AG04450 (cell line): ENCODE data around the gene MIA3. TPM values are rescaled to one million over a fixed set of nuclear protein-coding genes. Genes with fewer than 3 reads are reported as not detected.

Source experiments
- CTCF ChIA-PET: fragments of 300-600, 350-600 bp; formaldehyde crosslinking; extraction: SDS; loops from one replicate; lab custom pipeline; 2022; ENCODE audit warnings: antibody characterized with exemption, inconsistent platforms; lab: Charles Lee
- POLR2A ChIA-PET: fragments of 350-600 bp; formaldehyde crosslinking; extraction: SDS; loops from one replicate; lab custom pipeline; 2021; ENCODE audit warnings: antibody characterized with exemption, inconsistent platforms; lab: Yijun Ruan, JAX
- DNase-seq: peaks from one replicate; pipeline ENCODE4 v3.0.0-alpha.2; 2011; ENCODE audit warnings: low read depth, low spot score
- H3K27ac ChIP-seq: one replicate; pipeline ENCODE4 v1.5.1; 2012; ENCODE audit warnings: low read depth, low read length, control low read depth
- H3K27me3 ChIP-seq: one replicate; pipeline ENCODE4 v1.6.0; 2012; ENCODE audit warnings: low read length; ENCODE audit not compliant: control insufficient read depth, insufficient read depth
- H3K4me3 ChIP-seq: 2 replicates; pipeline ENCODE4 v1.5.1; 2011; ENCODE audit warnings: mild to moderate bottlenecking, low read depth, low read length, control low read depth
- H3K9me3 ChIP-seq: 2 replicates; pipeline ENCODE4 v1.5.1; 2012; ENCODE audit warnings: low read length; ENCODE audit not compliant: control insufficient read depth, insufficient read depth
- polyA plus RNA-seq: library from polyadenylated mRNA; depleted of rRNA; stranded (reverse); fragments of >200 nt; gene quantifications from 2 replicates; pipeline ENCODE4 v1.2.3, GENCODE V29; 2011; rRNA removed
- TF ChIP-seq, protein P1 (sequence below): IDR thresholded peaks from 2 replicates; pipeline ENCODE4 v1.5.1; 2011; ENCODE audit warnings: low read depth, low read length, control low read depth, inconsistent platforms

The MIA3 gene
- polyA plus RNA-seq, 1 experiment = 53.6 TPM

DNA sequence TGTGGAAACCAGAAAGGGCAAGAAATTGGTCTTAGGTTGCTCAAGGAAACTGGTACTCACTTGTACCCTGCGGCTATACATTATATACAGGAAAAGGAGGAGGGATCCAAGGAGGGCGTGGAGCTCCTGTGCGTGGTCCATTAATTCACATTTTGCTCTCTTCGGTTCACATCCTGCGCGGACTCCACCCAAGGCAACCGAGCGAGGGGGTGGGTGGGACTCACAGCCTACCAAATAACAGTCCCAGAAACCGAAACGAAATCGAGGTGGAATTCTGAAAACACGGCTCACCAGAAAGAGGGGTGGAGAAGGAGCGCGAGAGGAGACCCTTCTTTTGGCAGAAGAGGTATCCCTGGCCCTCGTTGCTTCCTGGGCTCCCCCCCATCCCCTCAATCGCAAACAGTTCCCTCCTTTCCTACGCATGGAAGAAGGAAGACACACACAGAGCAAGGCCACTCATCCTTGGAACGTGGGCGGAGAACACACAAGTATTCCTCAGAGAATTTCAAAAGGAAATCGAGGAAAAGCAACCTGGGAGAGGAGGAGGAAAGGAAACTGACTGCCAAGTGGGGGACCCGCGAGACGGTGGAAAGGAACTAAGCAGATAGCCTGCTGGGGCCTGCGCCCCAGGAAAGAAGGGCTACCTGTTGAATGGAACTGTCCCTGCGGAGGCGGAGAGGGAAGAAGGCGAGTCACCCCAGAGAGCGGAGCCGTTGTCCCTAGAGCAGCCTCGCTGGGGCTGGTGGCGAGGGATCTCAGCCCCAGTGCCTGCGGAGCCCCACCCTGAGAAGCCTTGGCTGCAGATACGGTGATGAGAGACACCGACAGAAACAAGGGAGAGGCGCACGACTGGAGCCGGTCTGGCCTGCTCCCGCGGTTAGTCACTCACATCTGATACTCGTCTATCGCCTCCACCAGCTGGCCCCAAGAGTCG, 93.7 kb downstream of the MIA3 start:
- ChIA-PET CTCF (interaction anchor here (0.6 to 1.1 kb wide), 3 partner anchors 44 to 247 kb away, joined by 3 to 4 read pairs (median 4); no protein-coding TSS in a partner anchor), POLR2A (interaction anchor here (1.5 kb wide), 1 partner anchor 700 kb away, joined by 3 read pairs; no protein-coding TSS in a partner anchor)
- H3K27ac ChIP-seq = peak overlapping the region; percentile 90
- TF ChIP-seq, protein P1, sequence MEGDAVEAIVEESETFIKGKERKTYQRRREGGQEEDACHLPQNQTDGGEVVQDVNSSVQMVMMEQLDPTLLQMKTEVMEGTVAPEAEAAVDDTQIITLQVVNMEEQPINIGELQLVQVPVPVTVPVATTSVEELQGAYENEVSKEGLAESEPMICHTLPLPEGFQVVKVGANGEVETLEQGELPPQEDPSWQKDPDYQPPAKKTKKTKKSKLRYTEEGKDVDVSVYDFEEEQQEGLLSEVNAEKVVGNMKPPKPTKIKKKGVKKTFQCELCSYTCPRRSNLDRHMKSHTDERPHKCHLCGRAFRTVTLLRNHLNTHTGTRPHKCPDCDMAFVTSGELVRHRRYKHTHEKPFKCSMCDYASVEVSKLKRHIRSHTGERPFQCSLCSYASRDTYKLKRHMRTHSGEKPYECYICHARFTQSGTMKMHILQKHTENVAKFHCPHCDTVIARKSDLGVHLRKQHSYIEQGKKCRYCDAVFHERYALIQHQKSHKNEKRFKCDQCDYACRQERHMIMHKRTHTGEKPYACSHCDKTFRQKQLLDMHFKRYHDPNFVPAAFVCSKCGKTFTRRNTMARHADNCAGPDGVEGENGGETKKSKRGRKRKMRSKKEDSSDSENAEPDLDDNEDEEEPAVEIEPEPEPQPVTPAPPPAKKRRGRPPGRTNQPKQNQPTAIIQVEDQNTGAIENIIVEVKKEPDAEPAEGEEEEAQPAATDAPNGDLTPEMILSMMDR = no peak
- DNase-seq = no peak
- H3K9me3 ChIP-seq = peaks cover 2% of the 10 kb centered on the region; the same call in 1 of the 2 replicates
- H3K4me3 ChIP-seq = peak overlapping the region; percentile 99
- H3K27me3 ChIP-seq = no peaks in the 10 kb centered on the region

DNA sequence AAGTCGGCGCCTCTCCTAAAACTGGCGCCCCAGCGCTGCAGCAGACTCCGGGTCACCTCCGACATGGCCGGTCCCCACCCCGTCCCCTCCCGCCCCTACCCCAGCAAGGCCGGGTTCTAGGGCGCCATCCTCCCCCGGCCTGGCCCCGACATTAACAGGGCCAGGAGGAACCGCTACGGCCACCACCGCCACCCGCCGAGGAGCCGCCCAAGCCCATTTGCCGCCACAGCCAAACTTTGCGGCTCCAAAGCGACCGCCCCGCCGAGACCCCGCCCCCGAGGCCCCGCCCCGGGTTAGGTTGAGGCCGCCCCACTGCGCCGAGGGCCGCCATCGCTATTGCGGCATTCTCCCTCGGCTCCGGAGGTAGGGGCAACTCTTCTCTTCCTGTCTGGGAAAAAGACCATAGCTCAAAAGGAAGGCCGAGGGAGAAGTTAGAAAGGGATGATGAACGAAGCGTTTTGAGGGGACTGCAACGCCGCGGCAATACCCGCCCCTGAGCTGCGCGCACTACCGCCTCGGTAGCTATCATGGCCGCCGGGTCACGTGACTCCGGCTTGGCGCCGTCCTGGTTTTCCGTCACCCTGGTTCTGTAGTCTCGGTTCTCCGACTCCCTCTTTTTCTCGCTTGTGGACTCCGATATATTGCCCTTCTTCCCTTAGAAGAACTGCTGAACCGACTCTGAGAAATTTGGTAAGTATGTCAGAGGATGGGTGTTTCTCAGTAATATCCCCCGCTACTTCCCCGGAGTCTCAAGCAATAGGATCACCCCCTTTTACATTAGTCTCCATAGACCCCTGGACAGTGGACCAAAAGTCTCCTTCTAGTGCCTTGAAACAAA, 94.6 kb downstream of the MIA3 start, which contains the start of the genes AIDA and BROX:
Gene AIDA (minus strand): TSS at position 239 of the 838 bp plus-strand sequence. CDS start 174 bp downstream, at position 65.
Gene BROX (plus strand): TSS at position 312 of the 838 bp plus-strand sequence. CDS start 3,136 bp downstream, outside the sequence.
- peak within 1 kb of the TSS; percentile 99 for H3K4me3 ChIP-seq
- H3K9me3 ChIP-seq = peaks cover 2% of the 10 kb centered on the region; the same call in 1 of the 2 replicates
- H3K27ac ChIP-seq = peak within 1 kb of the TSS; percentile 98
- no peaks in the 10 kb centered on the region for H3K27me3 ChIP-seq
- CTCF ChIA-PET = interaction anchor here (0.6 to 1.5 kb wide), 2 partner anchors 74 to 417 kb away, joined by 4 to 5 read pairs; no protein-coding TSS in a partner anchor
- TF ChIP-seq, protein P1 = no peak
- POLR2A ChIA-PET = interaction anchor here (0.5 to 1.5 kb wide), 6 partner anchors 9 to 699 kb away, joined by 3 to 5 read pairs (median 4); partner anchors contain the start of gene SUSD4
- peak; percentile 59 for DNase-seq

DNA sequence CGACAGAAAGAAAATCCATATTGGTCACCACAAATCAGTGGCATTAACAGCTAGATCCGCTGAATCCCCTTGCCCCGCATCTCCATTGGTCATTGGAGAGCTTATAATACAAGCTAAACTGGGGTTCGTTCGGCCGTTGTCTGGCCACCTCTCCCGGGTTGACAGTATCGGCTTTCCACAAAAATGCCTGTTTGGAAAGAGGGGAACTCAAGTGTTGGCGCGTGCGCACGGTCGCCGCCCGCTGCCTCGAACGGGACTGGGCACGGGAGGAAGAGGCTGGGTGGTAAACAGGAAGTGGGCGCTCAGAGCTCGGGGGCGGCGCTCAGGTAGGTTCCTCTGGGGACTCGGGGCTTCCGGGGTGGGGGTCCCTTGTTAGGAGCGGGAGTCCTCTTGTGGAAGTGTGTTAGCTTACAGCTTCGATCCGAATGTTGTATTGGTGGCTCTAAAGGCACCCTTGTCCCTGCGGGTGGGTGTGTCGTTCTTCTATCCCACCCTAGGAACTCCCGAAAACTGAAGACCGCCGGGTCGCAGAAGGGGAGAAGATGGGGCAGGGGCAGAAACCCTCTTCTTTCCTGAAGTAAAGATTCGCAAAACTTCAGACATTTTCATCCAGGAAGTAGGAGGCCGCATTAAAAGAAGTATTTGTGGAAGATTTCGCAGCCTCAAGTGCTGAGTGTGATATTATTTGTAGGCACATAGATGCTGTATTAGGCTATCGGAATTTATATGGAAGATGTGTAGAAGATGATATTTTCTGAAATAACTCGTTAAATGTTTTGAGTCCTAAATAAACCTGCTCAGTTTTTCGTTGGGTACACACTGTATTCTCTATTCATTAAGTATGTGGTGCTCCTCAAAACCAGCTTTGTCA, 95.4 kb downstream of the MIA3 start:
- peak; percentile 84 for DNase-seq
- POLR2A ChIA-PET = interaction anchor here (0.5 to 1.5 kb wide), 7 partner anchors 8 to 698 kb away, joined by 3 to 5 read pairs (median 4); partner anchors contain the start of gene SUSD4
- CTCF ChIA-PET = interaction anchor here (0.6 to 1.5 kb wide), 2 partner anchors 255 to 416 kb away, joined by 3 to 5 read pairs; no protein-coding TSS in a partner anchor
- Histone ChIP-seq H3K27ac (peak overlapping the region; percentile 98), H3K27me3 (no peaks in the 10 kb centered on the region), H3K4me3 (peak overlapping the region; percentile 89), H3K9me3 (peaks cover 2% of the 10 kb centered on the region; the same call in 1 of the 2 replicates)
- TF ChIP-seq, protein P1 = no peak

DNA sequence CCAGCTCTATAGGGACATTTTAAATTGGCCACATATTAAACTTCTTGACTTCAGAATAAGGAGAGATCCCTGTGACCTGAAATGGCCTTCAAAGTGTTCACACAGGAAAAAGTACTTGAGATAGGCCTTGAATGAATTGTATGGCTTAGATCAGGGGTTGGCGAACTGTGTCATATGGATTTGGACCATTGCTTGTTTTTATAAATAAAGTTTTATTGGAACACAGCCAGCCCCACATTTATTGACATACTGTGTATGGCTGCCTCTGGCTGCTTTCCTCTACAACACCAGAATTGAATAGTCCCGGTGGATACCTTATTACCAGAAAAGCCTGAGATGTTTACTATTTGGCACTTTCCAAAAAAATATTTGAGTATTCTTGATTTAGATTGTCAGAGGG, 98.5 kb downstream of the MIA3 start:
- H3K27me3 ChIP-seq = no peaks in the 10 kb centered on the region
- H3K9me3 ChIP-seq = peaks cover 2% of the 10 kb centered on the region; the same call in 1 of the 2 replicates
- H3K4me3 ChIP-seq = no peak overlapping the region
- TF ChIP-seq, protein P1 = no peak
- ChIA-PET POLR2A (no interaction called here), CTCF (no interaction called here)
- no peak for DNase-seq
- no peak overlapping the region for H3K27ac ChIP-seq

Other genes starting within 250 kb of the MIA3 start
- 0.04 and 0.30 TPM in 2 replicates for gene HHIPL2, start 70.0 kb upstream of the MIA3 start, polyA plus RNA-seq
- 4.9 and 7.3 TPM in 2 replicates for gene TAF1A, start 28.2 kb upstream of the MIA3 start, polyA plus RNA-seq
- 81.5 and 112 TPM in 2 replicates for gene AIDA, start 94.4 kb downstream of the MIA3 start, polyA plus RNA-seq
- gene BROX, start 94.5 kb downstream of the MIA3 start, polyA plus RNA-seq = 8.6 and 9.0 TPM in 2 replicates
- gene FAM177B, start 119.1 kb downstream of the MIA3 start, polyA plus RNA-seq = not detected in 2 replicates
- gene DISP1, start 196.9 kb downstream of the MIA3 start, polyA plus RNA-seq = 5.3 and 6.2 TPM in 2 replicates